ENCODE results near the gene PCNA.

PCNA gene
- total RNA-seq: 55.5 to 87.9 reads per million in 2 donors

DNA sequence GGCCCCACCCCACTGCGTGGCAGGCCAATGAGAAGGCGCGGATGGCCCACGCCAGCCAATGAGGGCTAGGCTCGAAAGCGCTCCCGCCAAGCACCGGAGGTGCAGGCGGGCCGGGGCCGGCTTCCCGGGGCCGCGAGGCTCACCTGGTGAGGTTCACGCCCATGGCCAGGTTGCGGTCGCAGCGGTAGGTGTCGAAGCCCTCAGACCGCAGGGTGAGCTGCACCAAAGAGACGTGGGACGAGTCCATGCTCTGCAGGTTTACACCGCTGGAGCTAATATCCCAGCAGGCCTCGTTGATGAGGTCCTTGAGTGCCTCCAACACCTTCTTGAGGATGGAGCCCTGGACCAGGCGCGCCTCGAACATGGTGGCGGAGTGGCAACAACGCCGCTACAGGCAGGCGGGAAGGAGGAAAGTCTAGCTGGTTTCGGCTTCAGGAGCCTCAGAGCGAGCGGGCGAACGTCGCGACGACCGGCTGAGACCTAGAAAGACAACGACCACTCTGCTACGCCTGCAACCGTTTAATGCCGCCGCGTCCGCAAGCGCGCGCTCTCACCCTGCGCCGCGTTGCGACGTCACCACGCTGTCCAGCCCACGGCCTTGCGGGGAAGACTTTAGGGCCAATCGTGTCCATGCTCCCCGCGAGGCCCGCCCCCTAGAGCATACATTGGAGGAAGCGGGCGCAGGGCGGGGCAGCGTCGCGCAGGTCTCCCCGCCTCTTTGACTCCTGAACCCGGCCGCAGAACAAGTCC is at the start of gene PCNA:
PCNA (minus strand) TSS at position 524 of the 750 bp plus-strand sequence; CDS start at position 364, 160 bp downstream.
- peak; percentile 89 for DNase-seq

DNA sequence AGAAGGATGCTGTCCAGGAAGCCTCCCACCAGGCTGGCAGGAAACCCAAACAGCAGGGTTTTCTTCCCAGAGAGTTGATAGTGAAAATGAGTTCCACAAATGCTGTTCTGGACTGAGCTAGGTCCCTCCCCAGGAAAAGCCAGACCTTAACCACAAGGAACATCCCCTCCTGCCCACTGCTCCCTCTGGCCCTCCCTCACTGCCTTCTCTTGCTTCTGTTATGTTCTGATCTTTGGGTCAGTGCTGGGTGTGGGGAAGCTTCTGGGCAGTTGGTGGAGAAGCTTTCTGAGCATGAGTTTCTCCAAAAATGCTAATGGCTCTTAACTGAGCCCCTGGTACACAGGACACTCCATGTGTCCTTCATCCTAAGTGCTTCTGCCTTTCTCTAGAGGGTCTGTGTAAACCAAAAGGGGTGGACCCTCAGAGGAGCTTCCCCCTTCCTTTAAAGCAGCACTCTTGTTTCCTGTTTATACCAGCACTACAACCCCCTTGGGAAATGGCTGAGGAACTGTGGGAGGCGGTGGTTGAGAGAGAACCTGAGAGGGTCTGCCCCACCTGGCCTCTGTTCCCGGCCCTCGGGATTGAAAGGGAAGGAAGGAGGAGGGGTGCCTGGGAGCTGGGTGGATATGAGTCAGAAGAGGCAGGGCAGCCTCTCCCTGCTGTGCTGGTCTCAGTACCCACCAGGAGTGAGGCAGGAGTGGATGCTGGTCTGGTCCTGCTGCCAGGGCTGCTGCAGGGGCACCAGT is 49.1 kb upstream of the PCNA start:
- DNase-seq: no peak

DNA sequence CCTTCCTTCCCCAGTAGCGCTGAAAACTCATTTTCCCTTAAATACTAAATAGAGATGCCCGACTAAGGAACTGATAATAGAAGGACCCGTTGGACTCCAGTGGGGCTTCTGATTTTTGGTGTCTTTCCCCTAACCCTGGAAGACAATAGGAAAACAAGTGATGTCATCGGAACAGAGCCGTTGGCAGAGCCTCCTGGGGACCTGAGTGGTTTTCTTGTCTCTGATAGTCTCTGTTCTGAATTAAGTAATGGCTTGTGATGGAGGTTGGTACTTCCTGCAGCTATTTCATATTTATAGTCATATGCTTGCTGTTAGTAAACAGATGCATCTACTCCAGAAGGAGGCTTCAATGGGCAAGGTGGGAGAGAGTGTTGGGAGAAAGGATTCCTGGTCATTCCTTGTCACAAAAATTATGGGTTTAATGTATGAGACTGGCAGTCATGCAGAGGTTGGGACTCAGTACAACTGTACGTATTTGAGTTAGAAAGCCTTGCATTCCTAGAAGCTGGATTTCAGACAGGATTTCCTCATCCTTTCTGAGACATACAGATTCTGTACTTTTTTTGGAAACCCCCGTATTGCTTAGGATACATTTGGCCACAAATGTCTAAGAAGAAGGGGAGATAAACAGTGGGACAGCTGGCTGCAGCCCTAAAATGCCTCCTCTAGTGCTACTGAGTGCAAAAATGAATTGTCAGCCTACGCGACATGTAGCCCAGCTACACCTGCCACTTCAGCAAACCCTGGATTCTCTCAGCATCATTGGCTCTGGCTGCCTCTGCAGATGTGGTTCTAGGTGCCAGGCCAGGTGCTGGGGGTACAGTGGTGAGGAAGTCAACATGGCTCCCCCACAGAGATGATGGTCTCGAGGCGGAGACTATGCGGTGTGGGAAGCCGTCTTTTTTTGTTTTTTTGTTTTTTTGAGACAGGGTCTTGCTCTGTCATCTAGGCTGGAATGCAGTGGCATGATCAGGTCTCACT is 45.2 kb upstream of the PCNA start:
- no peak for DNase-seq

DNA sequence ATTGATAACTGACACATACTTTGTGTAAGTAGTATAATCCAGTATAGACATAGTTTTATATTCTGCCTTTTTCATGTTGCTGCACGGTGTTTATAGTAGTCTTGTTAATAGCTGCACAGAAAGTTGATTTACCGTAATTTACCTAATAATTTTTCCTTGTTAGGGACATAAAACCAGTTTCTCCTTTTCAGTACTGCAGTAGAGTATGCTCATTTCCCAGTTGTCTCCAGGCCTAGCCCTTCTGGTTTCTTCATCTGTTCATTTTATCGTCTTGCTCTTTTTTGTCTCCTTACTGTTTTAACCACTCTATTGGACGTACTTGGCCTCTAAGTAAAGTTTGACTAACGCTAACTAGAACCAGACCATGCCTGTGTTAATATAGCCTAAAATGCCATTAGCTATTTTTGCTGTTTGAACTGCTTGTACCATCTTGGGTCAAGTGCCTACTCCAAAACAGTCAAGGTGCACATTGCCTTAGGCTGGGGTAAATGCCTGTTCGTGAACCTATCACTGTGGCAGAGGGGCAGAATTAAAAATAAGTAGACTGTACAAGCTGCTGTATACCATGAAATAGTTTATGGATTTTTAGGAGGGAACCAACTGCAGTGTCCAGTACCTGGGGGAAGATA is 41.9 kb upstream of the PCNA start:
- DNase-seq: no peak

- DNase-seq: no peak
Measured at GRCh38 chr20:5160882-5161281, 41.1 kb upstream of the PCNA start.

- no peak for DNase-seq
Measured at GRCh38 chr20:5159928-5160327, 40.2 kb upstream of the PCNA start.

- DNase-seq: no peak
Measured at GRCh38 chr20:5156675-5157448, 37.1 kb upstream of the PCNA start.

- no peak for DNase-seq
Measured at GRCh38 chr20:5155404-5155803, 35.6 kb upstream of the PCNA start.

- DNase-seq: no peak
Measured at GRCh38 chr20:5154543-5154925, 34.8 kb upstream of the PCNA start.

GRCh38 chr20:5153612-5154542 is 34.1 kb upstream of the PCNA start:
- DNase-seq: no peak

GRCh38 chr20:5153152-5153467 is 33.4 kb upstream of the PCNA start:
- DNase-seq: no peak

GRCh38 chr20:5150226-5151076 is 30.7 kb upstream of the PCNA start:
- no peak for DNase-seq

GRCh38 chr20:5149892-5150225 is 30.1 kb upstream of the PCNA start:
- no peak for DNase-seq

DNA sequence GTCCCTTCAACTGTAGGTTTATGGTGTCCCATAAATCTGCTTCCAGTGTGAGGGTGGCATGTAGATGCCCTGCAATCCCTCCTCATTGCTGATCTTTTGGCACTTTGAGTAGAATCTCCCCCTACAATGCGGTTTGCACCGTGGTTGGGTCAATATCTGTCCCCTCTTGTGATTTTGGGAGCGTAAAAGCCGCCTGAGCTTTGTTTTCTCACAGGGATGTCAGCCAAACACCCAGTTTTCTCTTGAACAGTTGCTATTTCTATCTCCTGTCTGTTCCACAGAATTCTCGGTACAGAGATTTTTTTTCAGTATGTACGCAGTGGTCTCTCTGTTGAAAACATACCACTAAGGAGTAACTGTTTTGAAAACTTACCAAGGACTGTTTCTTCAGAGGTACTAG is 28.8 kb upstream of the PCNA start:
- DNase-seq: no peak

DNA sequence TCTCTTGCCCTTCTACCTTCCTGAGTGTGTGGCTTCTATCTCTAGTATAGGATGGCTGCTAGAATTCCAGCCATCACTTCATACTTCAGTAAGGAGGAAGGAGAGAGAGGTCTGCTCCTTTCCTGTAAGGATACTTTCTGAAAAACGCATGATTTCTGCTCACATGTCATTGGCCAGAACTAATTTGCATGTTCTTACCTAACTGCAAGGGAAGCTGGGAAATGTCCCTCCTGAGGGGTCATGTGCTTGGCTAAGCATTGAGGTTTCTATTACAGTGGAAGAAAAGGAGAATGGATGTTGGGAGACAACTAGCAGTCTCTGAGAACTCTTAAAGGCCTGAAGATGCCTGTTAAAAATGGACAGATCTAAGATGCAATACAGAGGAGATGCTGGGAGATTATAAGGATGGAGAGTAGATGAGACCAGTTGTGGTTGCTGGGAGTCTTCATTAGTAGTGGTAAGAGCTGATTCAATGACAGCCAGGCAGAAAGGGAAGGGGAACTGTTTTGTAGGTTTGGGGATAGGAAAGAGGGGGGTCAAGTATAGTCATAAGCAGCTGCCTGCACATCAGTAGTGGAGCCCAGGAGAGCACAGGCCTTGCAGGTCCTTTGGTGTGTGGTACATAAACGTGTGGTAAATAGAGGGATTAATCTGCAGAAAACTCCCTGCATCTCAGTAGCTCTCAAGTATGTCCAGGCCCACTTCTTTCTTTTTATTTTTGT is 27.3 kb upstream of the PCNA start:
- no peak for DNase-seq

- DNase-seq: no peak
Measured at GRCh38 chr20:5146099-5146668, 26.4 kb upstream of the PCNA start.

GRCh38 chr20:5145365-5146098 is 25.8 kb upstream of the PCNA start:
- no peak for DNase-seq

DNA sequence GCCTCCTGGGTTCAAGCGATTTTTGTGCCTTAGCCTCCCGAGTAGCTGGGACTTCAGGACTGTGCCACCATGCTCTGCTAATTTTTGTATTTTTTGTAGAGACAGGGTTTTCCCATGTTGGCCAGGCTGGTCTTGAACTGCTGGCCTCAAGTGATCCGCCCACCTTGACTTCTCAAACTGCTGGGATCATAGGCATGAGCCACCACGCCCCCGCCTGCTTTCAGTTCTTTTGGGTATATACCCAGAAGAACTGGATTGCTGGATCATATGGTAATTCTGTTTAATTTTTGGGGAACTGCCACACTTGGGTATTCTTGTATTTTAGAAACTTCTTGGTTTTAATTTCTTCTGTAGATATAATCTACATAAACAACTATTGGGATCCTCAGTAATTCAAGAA is 24.1 kb upstream of the PCNA start:
- DNase-seq: no peak

All from T-helper 9 cell (primary cell).